Colonic mucosa (tissue), 4 donors: Measurements from ENCODE around the gene KANK2. TPM values are rescaled to one million over a fixed set of nuclear protein-coding genes. Genes with fewer than 3 reads are reported as not detected.

Source experiments
- DNase-seq: peaks from one replicate; pipeline ENCODE4 v3.0.0-alpha.2; 2020
- H3K27ac ChIP-seq: fragments of 200-600 bp; one replicate; pipeline ENCODE4 v1.8.0; 2021
- H3K27me3 ChIP-seq: fragments of 200-600 bp; one replicate; pipeline ENCODE4 v1.8.0; 2021
- H3K36me3 ChIP-seq: fragments of 200-600 bp; one replicate; pipeline ENCODE4 v1.8.0; 2021
- H3K4me1 ChIP-seq: fragments of 200-600 bp; one replicate; pipeline ENCODE4 v1.8.0; 2021; ENCODE audit warnings: mild to moderate bottlenecking
- H3K4me3 ChIP-seq: fragments of 200-600 bp; one replicate; pipeline ENCODE4 v1.8.0; 2021
- H3K9ac ChIP-seq, 2 donors: one replicate each; pipeline ENCODE4 v1.7.0; 2013; ENCODE audit warnings: control low read depth in 2 of 2, low read depth in 2 of 2, low read length in 2 of 2
- H3K9me3 ChIP-seq: fragments of 200-600 bp; one replicate; pipeline ENCODE4 v1.8.0; 2021
- intact Hi-C: fragments of 100-400 bp; cut with DNase I; formaldehyde crosslinking; loops from one replicate; pipeline ENCODE4 v1.14.1; 2022
- total RNA-seq, 2 donors: library from RNA; stranded (reverse); fragmentation: NEBNext Ultra II Directional in 1 of 2; extraction: Animal tissue kit (Norgen Biotek cat#: 25700) in 1 of 2; gene quantifications; one replicate each; pipeline ENCODE4 v1.2.1, GENCODE V29; 2021
- TF ChIP-seq, protein P1 (sequence below): fragments of 200-600 bp; IDR thresholded peaks from one replicate; pipeline ENCODE4 v1.8.0; 2022; ENCODE audit warnings: antibody characterized with exemption, mild to moderate bottlenecking
- donor health status: healthy.
- donor health status: DM: no; HTN: no; CAD: no.
- donor health status: DM: no; HTN: no; CAD: no.

The KANK2 gene
- total RNA-seq, 2 donors from 2014 or later: 44.1 to 87.8 TPM

DNA sequence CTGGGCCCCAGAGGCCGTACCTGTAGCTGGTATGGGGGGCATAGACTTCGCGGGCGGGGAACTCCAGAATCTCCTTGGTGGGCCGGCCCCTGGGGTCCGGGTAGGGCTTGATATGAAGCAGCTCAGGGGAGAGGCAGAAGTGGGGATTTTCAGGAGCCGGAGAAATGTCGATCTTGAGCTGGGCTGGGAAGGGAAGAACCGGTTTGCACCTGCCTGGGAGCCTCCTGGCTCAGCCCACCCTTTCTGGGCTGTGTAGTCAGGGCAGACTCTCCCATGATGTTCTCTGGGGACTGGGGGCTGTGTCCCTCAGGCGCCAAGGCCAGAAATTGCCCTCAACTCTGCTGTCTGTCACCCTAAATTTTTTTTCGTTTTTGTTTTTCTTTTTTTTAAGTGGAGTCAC is 44.7 kb upstream of the KANK2 start:
- Histone ChIP-seq H3K27ac (no peak overlapping the region), H3K9me3 (no peaks in the 10 kb centered on the region), H3K27me3 (no peaks in the 10 kb centered on the region), H3K36me3 (no peaks in the 10 kb centered on the region), H3K9ac (no peak overlapping the region), H3K4me1 (no peaks in the 10 kb centered on the region), H3K4me3 (no peak overlapping the region)
- TF ChIP-seq, protein P1, sequence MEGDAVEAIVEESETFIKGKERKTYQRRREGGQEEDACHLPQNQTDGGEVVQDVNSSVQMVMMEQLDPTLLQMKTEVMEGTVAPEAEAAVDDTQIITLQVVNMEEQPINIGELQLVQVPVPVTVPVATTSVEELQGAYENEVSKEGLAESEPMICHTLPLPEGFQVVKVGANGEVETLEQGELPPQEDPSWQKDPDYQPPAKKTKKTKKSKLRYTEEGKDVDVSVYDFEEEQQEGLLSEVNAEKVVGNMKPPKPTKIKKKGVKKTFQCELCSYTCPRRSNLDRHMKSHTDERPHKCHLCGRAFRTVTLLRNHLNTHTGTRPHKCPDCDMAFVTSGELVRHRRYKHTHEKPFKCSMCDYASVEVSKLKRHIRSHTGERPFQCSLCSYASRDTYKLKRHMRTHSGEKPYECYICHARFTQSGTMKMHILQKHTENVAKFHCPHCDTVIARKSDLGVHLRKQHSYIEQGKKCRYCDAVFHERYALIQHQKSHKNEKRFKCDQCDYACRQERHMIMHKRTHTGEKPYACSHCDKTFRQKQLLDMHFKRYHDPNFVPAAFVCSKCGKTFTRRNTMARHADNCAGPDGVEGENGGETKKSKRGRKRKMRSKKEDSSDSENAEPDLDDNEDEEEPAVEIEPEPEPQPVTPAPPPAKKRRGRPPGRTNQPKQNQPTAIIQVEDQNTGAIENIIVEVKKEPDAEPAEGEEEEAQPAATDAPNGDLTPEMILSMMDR: no peak
- intact Hi-C loops: no loop called here
- no peak for DNase-seq

GRCh38 chr19:11240008-11240444 is 42.7 kb upstream of the KANK2 start:
- H3K4me3 ChIP-seq: no peak overlapping the region
- intact Hi-C loops: no loop called here
- H3K36me3 ChIP-seq: peaks cover 5% of the 10 kb centered on the region
- TF ChIP-seq, protein P1: no peak
- no peaks in the 10 kb centered on the region for H3K4me1 ChIP-seq
- no peaks in the 10 kb centered on the region for H3K9me3 ChIP-seq
- no peaks in the 10 kb centered on the region for H3K27me3 ChIP-seq
- H3K9ac ChIP-seq: no peak overlapping the region
- DNase-seq: no peak
- H3K27ac ChIP-seq: no peak overlapping the region

DNA sequence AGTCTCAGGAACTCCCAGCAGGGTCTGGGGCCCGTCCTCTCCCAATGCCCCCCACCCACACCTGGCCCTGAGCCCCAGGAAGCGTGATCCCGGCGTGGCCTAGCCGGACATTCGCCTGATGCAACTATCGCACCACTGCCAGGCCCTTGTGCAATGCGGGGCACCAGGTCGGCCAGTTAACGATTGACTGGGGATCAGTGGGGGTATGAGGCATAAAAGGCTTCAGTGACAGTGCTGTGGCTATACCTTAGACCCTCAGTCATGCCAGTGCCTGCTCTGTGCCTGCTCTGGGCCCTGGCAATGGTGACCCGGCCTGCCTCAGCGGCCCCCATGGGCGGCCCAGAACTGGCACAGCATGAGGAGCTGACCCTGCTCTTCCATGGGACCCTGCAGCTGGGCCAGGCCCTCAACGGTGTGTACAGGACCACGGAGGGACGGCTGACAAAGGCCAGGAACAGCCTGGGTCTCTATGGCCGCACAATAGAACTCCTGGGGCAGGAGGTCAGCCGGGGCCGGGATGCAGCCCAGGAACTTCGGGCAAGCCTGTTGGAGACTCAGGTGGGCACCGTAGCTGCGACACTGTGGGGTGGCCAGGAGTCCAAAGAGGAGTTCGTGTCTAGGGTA is 42.1 kb upstream of the KANK2 start, which contains the start of gene ANGPTL8:
Gene ANGPTL8, plus strand, starts transcription at position 243 of the 624 bp plus-strand sequence. Its CDS starts 19 bp downstream, at position 262.
- Histone ChIP-seq H3K4me3 (no peak within 1 kb of the TSS), H3K9me3 (no peaks in the 10 kb centered on the region), H3K36me3 (peaks cover 5% of the 10 kb centered on the region), H3K27ac (no peak within 1 kb of the TSS), H3K4me1 (no peaks in the 10 kb centered on the region), H3K27me3 (no peaks in the 10 kb centered on the region), H3K9ac (no peak within 1 kb of the TSS)
- no peak for DNase-seq
- TF ChIP-seq, protein P1: no peak
- intact Hi-C loops: no loop called here

- DNase-seq: no peak
- Histone ChIP-seq H3K4me1 (no peaks in the 10 kb centered on the region), H3K27ac (no peak overlapping the region), H3K4me3 (no peak overlapping the region), H3K9ac (no peak overlapping the region), H3K9me3 (no peaks in the 10 kb centered on the region), H3K36me3 (peaks cover 5% of the 10 kb centered on the region), H3K27me3 (no peaks in the 10 kb centered on the region)
- TF ChIP-seq, protein P1: no peak
- intact Hi-C loops: no loop called here
Observed at GRCh38 chr19:11238781-11239376, 41.5 kb upstream of the KANK2 start.

DNA sequence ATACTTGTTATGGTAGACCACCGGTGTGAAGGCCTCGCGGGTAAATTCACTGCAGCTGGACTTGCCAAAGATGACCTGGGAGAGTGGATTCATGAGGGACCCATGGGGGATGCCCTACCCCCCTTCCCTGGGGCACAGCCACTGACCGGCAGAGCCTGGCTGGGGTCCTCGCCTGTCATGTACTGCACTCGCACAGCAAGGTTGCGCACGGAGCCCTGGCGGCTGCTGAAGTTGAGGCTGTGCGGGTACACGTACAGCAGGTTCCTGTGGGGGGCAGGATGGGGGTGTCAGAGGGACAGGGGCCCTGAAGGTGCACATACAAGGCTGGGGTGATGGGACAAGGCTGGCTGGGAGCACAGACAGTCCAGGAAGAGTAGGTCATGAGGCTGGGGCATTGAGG is 40.7 kb upstream of the KANK2 start:
- H3K4me1 ChIP-seq: no peaks in the 10 kb centered on the region
- intact Hi-C loops: no loop called here
- DNase-seq: no peak
- H3K9ac ChIP-seq: no peak overlapping the region
- no peak overlapping the region for H3K27ac ChIP-seq
- no peaks in the 10 kb centered on the region for H3K27me3 ChIP-seq
- H3K9me3 ChIP-seq: no peaks in the 10 kb centered on the region
- no peak overlapping the region for H3K4me3 ChIP-seq
- TF ChIP-seq, protein P1: no peak
- peaks cover 5% of the 10 kb centered on the region for H3K36me3 ChIP-seq
